ENCODE data around the gene AFG1L.

DNA sequence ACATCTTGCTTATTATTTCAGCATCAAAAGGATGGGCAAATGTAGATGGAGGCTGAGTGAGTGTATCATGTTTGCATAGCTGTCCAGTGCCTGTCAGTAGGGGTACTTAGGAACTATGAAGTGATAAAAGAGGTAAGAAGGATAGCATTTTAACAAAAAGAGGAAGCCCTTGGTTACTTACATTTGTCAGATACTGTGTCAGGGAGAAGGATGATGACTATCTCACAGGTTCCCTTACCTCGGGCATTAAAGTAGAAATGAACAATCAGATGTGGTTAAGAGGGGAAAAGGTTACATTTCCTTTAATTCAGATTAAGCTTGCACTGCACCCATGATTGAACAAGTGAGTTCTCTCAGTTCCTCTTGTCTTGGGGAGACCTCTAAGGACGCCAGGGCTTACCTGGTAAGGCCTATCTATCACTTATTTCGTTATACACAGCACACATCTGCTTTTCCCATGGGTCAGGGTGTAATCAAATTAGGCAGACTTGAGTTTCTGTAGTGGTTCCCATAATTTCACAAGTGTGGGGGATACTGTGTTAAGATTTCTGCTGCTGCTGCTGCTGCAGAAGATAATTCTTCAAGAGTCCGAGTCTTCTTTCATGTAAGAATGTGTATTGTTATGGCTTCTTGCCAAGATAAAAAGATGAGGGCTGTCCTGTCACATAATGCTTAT is 270.4 kb downstream of the AFG1L start:
- TF ChIP-seq POLR2A (IDR thresholded peaks at IDR 0.05): no peak
- TF ChIP-seq, protein P1, sequence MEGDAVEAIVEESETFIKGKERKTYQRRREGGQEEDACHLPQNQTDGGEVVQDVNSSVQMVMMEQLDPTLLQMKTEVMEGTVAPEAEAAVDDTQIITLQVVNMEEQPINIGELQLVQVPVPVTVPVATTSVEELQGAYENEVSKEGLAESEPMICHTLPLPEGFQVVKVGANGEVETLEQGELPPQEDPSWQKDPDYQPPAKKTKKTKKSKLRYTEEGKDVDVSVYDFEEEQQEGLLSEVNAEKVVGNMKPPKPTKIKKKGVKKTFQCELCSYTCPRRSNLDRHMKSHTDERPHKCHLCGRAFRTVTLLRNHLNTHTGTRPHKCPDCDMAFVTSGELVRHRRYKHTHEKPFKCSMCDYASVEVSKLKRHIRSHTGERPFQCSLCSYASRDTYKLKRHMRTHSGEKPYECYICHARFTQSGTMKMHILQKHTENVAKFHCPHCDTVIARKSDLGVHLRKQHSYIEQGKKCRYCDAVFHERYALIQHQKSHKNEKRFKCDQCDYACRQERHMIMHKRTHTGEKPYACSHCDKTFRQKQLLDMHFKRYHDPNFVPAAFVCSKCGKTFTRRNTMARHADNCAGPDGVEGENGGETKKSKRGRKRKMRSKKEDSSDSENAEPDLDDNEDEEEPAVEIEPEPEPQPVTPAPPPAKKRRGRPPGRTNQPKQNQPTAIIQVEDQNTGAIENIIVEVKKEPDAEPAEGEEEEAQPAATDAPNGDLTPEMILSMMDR (IDR thresholded peaks at IDR 0.05): no peak
